Urinary bladder (tissue), 2 donors: ENCODE data around the gene NUP50. TPM values are rescaled to one million over a fixed set of nuclear protein-coding genes. Genes with fewer than 3 reads are reported as not detected.

Source experiments
- polyA plus RNA-seq: library from polyadenylated mRNA; stranded (reverse); fragments of 200-250 nt; gene quantifications from one replicate; pipeline ENCODE4 v1.2.3, GENCODE V29; 2013
- small RNA-seq: library from RNA; depleted of rRNA; stranded (forward); fragments of <200 nt; gene quantifications from one replicate; pipeline ENCODE3, GENCODE V24; 2014
- total RNA-seq: library from RNA; depleted of rRNA; stranded (reverse); fragments of >200 nt; gene quantifications from one replicate; pipeline ENCODE4 v1.2.3, GENCODE V29; 2014
- donor health status: healthy.

Gene NUP50
- total and polyA plus RNA-seq, 2 donors, result 17.6 to 44.3 TPM

Small RNA genes lying within 50 kb of the gene (small RNA-seq; reads per million reads assigned to genes)
- gene MIR1249, result 0.56 reads per million, percentile 53 among the genes with 10 or more reads in this experiment

Other genes starting within 250 kb of the NUP50 start
- gene PHF21B, start 153.9 kb upstream of the NUP50 start, total RNA-seq, result 0.63 TPM
- gene PHF21B, start 153.9 kb upstream of the NUP50 start, polyA plus RNA-seq, result 0.61 TPM
- gene KIAA0930, start 77.0 kb downstream of the NUP50 start, total RNA-seq, result 22.9 TPM
- gene KIAA0930, start 77.0 kb downstream of the NUP50 start, polyA plus RNA-seq, result 58.7 TPM
- 88.9 TPM for gene UPK3A, start 121.0 kb downstream of the NUP50 start, total RNA-seq
- gene UPK3A, start 121.0 kb downstream of the NUP50 start, polyA plus RNA-seq, result 15.4 TPM
- 14.9 TPM for gene FAM118A, start 146.0 kb downstream of the NUP50 start, total RNA-seq
- 20.1 TPM for gene FAM118A, start 146.0 kb downstream of the NUP50 start, polyA plus RNA-seq
- gene SMC1B, start 249.7 kb downstream of the NUP50 start, total RNA-seq, result 0.16 TPM
- gene SMC1B, start 249.7 kb downstream of the NUP50 start, polyA plus RNA-seq, result not detected
- gene RIBC2, start 249.8 kb downstream of the NUP50 start, total RNA-seq, result 3.1 TPM
- gene RIBC2, start 249.8 kb downstream of the NUP50 start, polyA plus RNA-seq, result 0.51 TPM